ENCODE data around the gene SEPSECS.

SEPSECS gene

DNA sequence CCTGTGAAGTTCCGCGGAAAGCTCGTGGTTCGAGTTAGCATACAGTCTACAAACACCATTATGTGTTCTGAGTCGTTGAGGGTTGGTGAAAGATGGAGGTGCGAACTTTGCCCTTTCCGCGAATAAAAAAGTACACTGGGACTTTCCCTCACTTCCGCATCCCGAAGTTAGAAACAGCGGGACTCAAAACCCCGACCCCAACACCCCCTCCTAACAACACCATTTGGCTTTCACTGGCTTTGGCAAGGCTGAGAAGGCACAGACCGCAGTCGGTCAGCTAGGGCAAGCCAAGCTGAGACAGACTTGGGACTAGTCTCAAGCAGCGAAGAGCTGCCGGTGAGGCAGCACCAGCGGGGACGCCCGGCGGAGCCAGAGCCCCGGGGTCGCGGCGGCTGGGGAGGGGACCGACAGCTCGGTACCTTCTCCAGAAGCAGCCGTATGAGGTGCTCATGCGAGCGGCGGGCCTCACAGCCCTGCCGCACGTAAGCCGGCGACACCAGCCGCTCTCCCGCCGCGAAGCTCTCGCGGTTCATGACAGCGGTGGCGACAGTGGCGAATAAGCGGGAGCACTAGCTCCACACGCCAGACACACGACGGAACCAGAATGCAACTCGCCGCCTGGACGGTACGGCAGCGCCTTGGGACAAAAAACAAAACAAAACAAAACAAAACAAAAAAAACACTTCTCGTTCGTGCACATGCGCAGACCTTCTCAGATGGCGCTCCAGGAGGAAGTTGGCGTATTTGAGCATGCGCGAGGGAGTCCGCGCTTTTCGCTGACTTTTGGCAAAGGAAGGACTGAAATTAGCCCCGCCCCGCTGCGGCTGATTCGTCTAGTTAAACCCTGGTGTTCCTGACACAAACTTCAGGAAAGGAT is at the start of gene SEPSECS:
SEPSECS (minus strand) TSS at position 613 of the 877 bp plus-strand sequence; CDS start at position 533, 80 bp downstream.
- TF ChIP-seq GATA1 (IDR thresholded peaks at IDR 0.05; ENCODE audit: low read depth, low read length) (no peak), POLR2A (IDR thresholded peaks at IDR 0.05; ENCODE audit: low read length) (peak; percentile 98)
- peak; percentile 98 to 99 for DNase-seq

DNA sequence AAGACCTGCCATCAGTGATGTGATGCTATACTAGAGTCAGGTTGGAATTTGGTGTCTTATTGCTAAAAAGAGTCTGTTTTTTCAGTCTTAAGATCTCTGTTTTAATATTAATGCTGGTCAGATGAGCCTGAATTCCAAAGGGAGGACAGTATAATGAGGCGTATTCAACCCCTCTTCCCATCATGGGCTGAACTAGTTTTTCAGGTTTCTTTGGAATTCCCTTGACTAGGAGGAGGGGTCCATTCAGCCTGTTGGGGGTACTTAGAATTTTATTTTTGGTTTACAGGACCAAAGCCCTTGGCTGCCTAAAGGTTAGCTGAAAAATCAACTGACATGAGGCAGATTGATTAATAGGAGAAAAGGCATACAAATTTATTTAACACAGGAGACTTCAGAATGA is 49.5 kb upstream of the SEPSECS start:
- DNase-seq = no peak
- no peak for TF ChIP-seq GATA1 (IDR thresholded peaks at IDR 0.05; ENCODE audit: low read depth, low read length)
- TF ChIP-seq POLR2A (IDR thresholded peaks at IDR 0.05; ENCODE audit: low read length) = no peak

DNA sequence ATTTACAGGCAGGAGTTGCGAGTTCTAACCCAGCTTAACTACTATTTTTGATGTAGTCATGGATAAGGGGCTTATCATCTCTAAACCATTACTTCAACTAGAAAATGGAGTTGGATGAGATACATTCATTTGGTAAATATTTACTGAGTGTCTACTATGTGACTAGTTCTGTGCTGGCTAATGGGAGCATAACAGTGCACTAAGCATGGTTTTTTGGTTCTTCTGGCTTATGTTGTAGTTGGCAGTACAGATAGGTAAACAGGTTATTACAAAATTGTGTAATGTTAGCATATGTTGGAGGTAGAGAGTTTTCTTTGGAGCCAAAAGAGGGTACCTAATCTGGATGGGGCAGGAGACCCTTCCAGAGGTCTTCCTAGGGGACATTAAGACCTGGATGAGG is 47.7 kb upstream of the SEPSECS start:
- TF ChIP-seq GATA1 (IDR thresholded peaks at IDR 0.05; ENCODE audit: low read depth, low read length) = no peak
- no peak for TF ChIP-seq POLR2A (IDR thresholded peaks at IDR 0.05; ENCODE audit: low read length)
- no peak for DNase-seq

DNA sequence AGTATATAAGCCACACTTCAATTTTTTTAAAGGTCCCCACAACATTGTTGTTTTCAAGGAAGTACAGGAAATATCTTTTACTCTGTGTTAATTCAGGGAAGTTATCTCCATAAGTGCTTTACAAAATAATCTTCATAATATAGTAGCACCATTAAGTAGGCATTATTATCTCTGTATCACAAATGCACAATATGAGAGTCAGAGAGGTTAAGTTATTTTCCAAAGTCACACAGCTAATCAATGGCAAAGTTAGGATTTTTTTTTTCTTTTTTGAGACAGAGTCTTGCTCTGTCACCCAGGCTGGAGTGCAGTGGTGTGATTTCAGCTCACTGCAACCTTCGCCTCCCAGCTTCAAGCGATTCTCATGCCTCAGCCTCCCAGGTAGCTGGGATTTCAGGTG is 38.5 kb upstream of the SEPSECS start:
- DNase-seq = no peak
- TF ChIP-seq GATA1 (IDR thresholded peaks at IDR 0.05; ENCODE audit: low read depth, low read length) (no peak), POLR2A (IDR thresholded peaks at IDR 0.05; ENCODE audit: low read length) (no peak)

DNA sequence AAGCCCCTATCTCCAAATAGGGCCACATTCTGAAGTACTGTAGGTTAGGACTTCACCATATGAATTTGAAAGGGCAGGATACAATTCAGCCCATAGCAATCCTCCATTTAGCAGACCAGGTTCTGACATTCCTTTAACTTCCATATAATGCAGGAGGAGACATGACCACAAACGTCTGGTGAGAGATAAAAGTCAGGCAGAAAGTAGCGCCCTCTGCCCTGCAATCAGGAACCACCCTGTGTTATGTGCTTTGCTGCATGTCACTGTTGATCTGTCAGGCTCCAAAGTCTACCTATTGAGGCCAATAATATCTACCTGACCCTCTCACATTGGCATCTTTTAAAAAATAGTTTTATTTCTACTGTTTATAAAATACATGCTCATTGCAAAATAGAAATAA is 30.2 kb upstream of the SEPSECS start:
- TF ChIP-seq POLR2A (IDR thresholded peaks at IDR 0.05; ENCODE audit: low read length) (no peak), GATA1 (IDR thresholded peaks at IDR 0.05; ENCODE audit: low read depth, low read length) (no peak)
- peak; percentile 5 to 17 for DNase-seq

GRCh38 chr4:25184056-25184455 is 23.8 kb upstream of the SEPSECS start:
- no peak for DNase-seq

GRCh38 chr4:25182937-25183336 is 22.7 kb upstream of the SEPSECS start:
- no peak for TF ChIP-seq GATA1 (IDR thresholded peaks at IDR 0.05; ENCODE audit: low read depth, low read length)
- DNase-seq = no peak

More at GRCh38 chr4:25184056-25184455, 23.8 kb upstream of the SEPSECS start:
- TF ChIP-seq POLR2A (IDR thresholded peaks at IDR 0.05; ENCODE audit: low read length) (no peak), GATA1 (IDR thresholded peaks at IDR 0.05; ENCODE audit: low read depth, low read length) (no peak)

DNA sequence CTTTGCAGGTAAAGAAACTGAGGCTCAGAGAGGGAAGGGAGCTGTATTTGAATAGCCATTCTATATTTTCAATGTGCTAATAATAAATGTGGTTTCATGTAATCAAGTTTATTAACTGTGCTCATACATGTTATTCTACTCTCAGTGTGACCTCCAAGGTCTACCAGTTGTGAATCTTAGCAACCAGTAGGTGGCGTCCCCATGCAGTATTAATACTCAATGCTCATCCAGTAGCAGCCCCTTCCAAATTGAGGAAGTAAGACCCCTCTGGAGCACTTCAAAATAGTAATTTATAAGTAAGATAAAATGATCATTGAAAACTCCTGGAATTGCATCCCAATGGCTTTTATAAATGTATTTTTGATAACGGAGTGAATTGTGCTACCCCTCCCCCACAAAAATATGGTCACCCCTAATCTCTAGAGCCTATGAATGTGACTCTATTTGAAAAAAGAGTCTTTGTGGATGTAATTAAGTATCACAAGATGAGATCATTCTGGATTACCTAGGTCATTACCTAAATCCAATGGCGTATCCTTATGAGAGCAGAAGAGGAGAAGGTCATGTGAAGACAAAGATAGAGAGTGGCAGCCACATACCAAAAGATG is 20.4 kb upstream of the SEPSECS start:
- DNase-seq = peak; percentile 66 to 75
- TF ChIP-seq GATA1 (IDR thresholded peaks at IDR 0.05; ENCODE audit: low read depth, low read length) (no peak), POLR2A (IDR thresholded peaks at IDR 0.05; ENCODE audit: low read length) (no peak)

DNA sequence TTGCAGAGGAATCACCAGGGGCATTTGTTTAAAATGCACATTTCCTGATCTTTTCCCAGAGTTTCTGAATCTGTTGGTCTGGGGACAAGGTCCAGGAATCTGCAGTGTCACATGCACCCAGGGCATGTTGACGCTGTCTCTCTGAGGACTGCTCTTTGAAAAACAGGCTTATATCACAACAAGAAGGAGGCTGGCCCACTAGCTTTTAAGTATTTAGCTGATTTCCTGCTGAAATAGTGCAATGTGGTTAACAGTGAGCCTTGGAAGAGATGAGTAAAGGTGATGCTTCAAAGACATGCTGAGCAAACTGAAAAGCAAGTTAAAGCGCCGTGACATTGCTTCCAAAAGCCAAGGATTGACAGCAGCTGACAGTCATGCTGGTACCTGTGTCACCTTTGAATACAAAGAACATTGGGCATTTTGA is 18.6 kb upstream of the SEPSECS start:
- DNase-seq = no peak
- TF ChIP-seq GATA1 (IDR thresholded peaks at IDR 0.05; ENCODE audit: low read depth, low read length) (no peak), POLR2A (IDR thresholded peaks at IDR 0.05; ENCODE audit: low read length) (no peak)

DNA sequence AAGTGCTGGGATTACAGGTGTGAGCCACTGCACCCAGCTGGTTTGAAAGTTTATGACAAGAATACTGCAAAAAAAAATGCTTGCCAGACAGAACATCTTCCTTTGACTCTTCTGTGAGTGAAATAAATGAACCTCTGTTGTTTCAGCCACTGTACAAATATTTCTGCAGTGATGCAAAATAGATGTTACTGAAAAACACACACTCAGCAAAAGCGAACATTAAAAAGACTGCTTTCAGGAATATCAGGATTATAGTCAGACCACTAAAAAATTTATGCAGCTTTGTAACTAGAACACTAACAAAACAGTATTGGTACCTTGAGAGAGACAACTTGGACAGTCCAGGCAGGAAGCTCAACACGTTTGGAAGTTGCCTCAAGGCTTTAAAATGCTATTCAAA is 16.9 kb upstream of the SEPSECS start:
- no peak for TF ChIP-seq GATA1 (IDR thresholded peaks at IDR 0.05; ENCODE audit: low read depth, low read length)
- TF ChIP-seq POLR2A (IDR thresholded peaks at IDR 0.05; ENCODE audit: low read length) = no peak
- DNase-seq = no peak

DNA sequence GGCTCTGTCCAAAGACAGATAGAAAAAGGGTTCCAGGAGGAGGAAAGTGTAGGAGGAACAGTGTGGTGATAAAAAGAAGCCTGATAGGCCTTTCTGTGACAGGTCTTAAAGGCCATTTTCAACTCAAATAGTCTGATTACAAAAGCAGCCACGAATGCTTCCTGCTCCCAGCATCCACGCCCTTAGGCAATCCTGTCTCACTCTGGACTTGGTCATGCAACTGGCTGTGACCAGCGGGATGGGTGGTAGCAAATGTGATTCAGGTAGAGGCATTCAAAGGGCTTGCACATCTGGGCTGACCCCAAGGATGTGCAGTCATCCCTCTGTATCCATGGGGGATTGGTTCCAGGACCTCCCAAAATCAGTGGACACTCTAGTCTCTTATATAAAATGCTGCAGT is 14.4 kb upstream of the SEPSECS start:
- no peak for DNase-seq

DNA sequence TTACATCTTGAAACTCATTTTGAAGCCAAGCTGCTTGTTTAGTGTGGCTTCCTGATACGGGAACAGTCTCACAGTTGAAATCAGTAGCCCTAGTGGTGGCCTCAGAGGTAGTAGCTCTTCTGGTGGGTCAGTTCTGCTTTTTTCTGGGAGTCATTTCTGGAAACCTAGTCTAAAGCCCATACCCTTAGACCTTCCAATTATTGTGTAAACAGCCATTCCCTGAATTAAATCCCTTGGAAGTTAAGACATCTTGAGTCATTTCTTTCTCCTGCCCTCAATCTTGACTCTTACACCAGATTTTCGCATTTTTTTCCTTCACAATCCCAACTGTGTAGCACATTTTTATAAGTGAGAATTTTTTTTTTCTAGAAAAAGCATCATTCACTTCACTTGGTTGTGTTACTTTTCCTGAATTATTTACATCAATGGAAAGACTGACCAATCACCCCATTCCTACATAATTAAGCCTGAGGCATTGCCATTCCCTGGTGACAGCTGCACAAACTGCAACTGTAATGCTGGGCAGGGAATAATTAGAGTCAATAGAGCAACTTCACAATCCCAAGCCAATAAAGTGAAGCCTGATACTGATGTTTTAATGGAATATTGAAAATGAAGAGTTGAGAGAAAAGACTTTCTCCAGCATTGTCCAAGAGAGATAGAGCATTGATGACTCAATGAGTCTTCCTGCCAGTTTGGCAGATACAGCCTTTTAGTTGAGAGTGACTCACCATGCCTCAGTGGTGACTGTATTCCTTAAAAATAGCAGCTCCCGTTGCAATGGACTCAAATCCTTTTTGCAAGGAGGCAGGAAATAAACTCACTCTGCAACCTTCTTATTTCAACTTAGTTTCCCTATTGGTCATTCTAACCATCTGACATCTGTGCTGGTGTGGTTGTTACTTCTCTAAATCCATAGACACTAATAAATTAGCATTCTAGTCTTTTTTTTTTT is 13.0 kb upstream of the SEPSECS start:
- DNase-seq = peak in 1 of 2 experiments; percentile 53
- TF ChIP-seq GATA1 (IDR thresholded peaks at IDR 0.05; ENCODE audit: low read depth, low read length) = no peak
- no peak for TF ChIP-seq POLR2A (IDR thresholded peaks at IDR 0.05; ENCODE audit: low read length)

More for the DNA sequence above, 14.4 kb upstream of the SEPSECS start:
- no peak for TF ChIP-seq POLR2A (IDR thresholded peaks at IDR 0.05; ENCODE audit: low read length)
- no peak for TF ChIP-seq GATA1 (IDR thresholded peaks at IDR 0.05; ENCODE audit: low read depth, low read length)

GRCh38 chr4:25171201-25171865 is 11.1 kb upstream of the SEPSECS start:
- TF ChIP-seq POLR2A (IDR thresholded peaks at IDR 0.05; ENCODE audit: low read length) = no peak
- TF ChIP-seq GATA1 (IDR thresholded peaks at IDR 0.05; ENCODE audit: low read depth, low read length) = no peak
- no peak for DNase-seq

Data from erythroblast (primary cell).